ENCODE results near the gene NR2C2.
"Not testable (repeated sequence)": the region's sequence is repeated elsewhere in the genome, so short reads cannot be mapped to it uniquely, and the experiment has no call there.

Gene NR2C2

GRCh38 chr3:14949126-14949525 is 1.7 kb downstream of the NR2C2 start:
- Histone ChIP-seq H3K27ac (peak overlapping the region in 19 of 21 experiments; percentile 34 to 99 (median 98)), H3K4me3 (peak overlapping the region; percentile 71 to 100 (median 98))

GRCh38 chr3:14950274-14950673 is 2.9 kb downstream of the NR2C2 start:
- H3K27ac ChIP-seq = peak overlapping the region in 1 of 21 experiments; percentile 27

GRCh38 chr3:14957153-14957552 is 9.8 kb downstream of the NR2C2 start:
- Histone ChIP-seq H3K4me3 (no peak overlapping the region), H3K27ac (peak overlapping the region in 1 of 21 experiments; percentile 6)

More at GRCh38 chr3:14950274-14950673, 2.9 kb downstream of the NR2C2 start:
- no peak overlapping the region for H3K4me3 ChIP-seq

GRCh38 chr3:14957925-14958324 is 10.5 kb downstream of the NR2C2 start:
- peak overlapping the region in 1 of 21 experiments; percentile 75 for H3K27ac ChIP-seq

GRCh38 chr3:14959359-14959943 is 12.1 kb downstream of the NR2C2 start:
- peak overlapping the region in 6 of 21 experiments; percentile 3 to 75 (median 43) for H3K27ac ChIP-seq
- no peak overlapping the region for H3K4me3 ChIP-seq

More at GRCh38 chr3:14957925-14958324, 10.5 kb downstream of the NR2C2 start:
- no peak overlapping the region for H3K4me3 ChIP-seq

- H3K4me3 ChIP-seq = no peak overlapping the region
- H3K27ac ChIP-seq = no peak overlapping the region
Observed at GRCh38 chr3:14962762-14963161, 15.4 kb downstream of the NR2C2 start.

GRCh38 chr3:14967285-14967684 is 19.9 kb downstream of the NR2C2 start:
- no peak overlapping the region for H3K27ac ChIP-seq
- H3K4me3 ChIP-seq = no peak overlapping the region

- no peak overlapping the region for H3K4me3 ChIP-seq
- H3K27ac ChIP-seq = no peak overlapping the region
Observed at GRCh38 chr3:14969671-14970070, 22.3 kb downstream of the NR2C2 start.

- peak overlapping the region in 1 of 21 experiments; percentile 17 for H3K27ac ChIP-seq
- no peak overlapping the region for H3K4me3 ChIP-seq
Observed at GRCh38 chr3:14976317-14976716, 28.9 kb downstream of the NR2C2 start.

GRCh38 chr3:14980689-14981088 is 33.3 kb downstream of the NR2C2 start:
- Histone ChIP-seq H3K27ac (no peak overlapping the region), H3K4me3 (no peak overlapping the region)

GRCh38 chr3:14984581-14985113 is 37.3 kb downstream of the NR2C2 start:
- Histone ChIP-seq H3K4me3 (no peak overlapping the region), H3K27ac (no peak overlapping the region)

GRCh38 chr3:14988988-14989394 is 41.6 kb downstream of the NR2C2 start:
- no peak overlapping the region for H3K27ac ChIP-seq
- no peak overlapping the region for H3K4me3 ChIP-seq

- Histone ChIP-seq H3K4me3 (no peak overlapping the region), H3K27ac (no peak overlapping the region)
Observed at GRCh38 chr3:14989943-14990779, 42.8 kb downstream of the NR2C2 start.

- no peak overlapping the region for H3K27ac ChIP-seq
- no peak overlapping the region for H3K4me3 ChIP-seq
Observed at GRCh38 chr3:14990780-14991148, 43.4 kb downstream of the NR2C2 start.

- Histone ChIP-seq H3K27ac (no peak overlapping the region), H3K4me3 (no peak overlapping the region)
Observed at GRCh38 chr3:14991151-14991742, 43.9 kb downstream of the NR2C2 start.

GRCh38 chr3:14991818-14992612 is 44.6 kb downstream of the NR2C2 start:
- Histone ChIP-seq H3K27ac (no peak overlapping the region), H3K4me3 (no peak overlapping the region)

GRCh38 chr3:14997941-14998340 is 50.6 kb downstream of the NR2C2 start:
- no peak overlapping the region for H3K27ac ChIP-seq
- no peak overlapping the region for H3K4me3 ChIP-seq

- not testable (repeated sequence) for H3K4me3 ChIP-seq, H3K27ac ChIP-seq
Observed at GRCh38 chr3:14999182-14999581, 51.8 kb downstream of the NR2C2 start.

GRCh38 chr3:15007681-15008141 is 60.3 kb downstream of the NR2C2 start:
- Histone ChIP-seq H3K27ac (no peak overlapping the region), H3K4me3 (no peak overlapping the region)

- Histone ChIP-seq H3K27ac (no peak overlapping the region), H3K4me3 (no peak overlapping the region)
Observed at GRCh38 chr3:15009167-15009566, 61.8 kb downstream of the NR2C2 start.

Measured in skin epidermis (tissue), 12 donors.